OCI-LY7 (cell line): Measurements from ENCODE around the gene CCDC187. TPM values are rescaled to one million over a fixed set of nuclear protein-coding genes. Genes with fewer than 3 reads are reported as not detected.

Experiments
- BruUV-seq: library from RNA; stranded (reverse); fragments of 400-500 nt; replicated peaks from 2 replicates; lab custom pipeline; 2021; lab: Mats Ljungman, UMichigan
- CTCF ChIA-PET: fragments of 300-600 bp; sonication (Branson Sonifier 250); formaldehyde crosslinking; loops from one replicate; lab custom pipeline; 2022; ENCODE audit warnings: antibody characterized with exemption; ENCODE audit not compliant: unreplicated experiment; lab: Charles Lee
- POLR2A ChIA-PET: fragments of 300-600 bp; sonication (Branson Sonifier 250); formaldehyde crosslinking; loops from one replicate; lab custom pipeline; 2022; ENCODE audit warnings: antibody characterized with exemption; lab: Charles Lee
- DNase-seq: peaks from one replicate; pipeline ENCODE4 v3.0.0-alpha.2; 2015; ENCODE audit warnings: low spot score
- H2AFZ ChIP-seq: fragments of 200-600 bp; sonication (generic), shearing (Covaris generic); 2 replicates; pipeline ENCODE4 v1.6.1; 2014; ENCODE audit warnings: mild to moderate bottlenecking, antibody characterized with exemption, low read length, moderate library complexity
- H3K27ac ChIP-seq: fragments of 200-600 bp; sonication (generic); 2 replicates; pipeline ENCODE4 v1.5.1; 2014; ENCODE audit warnings: mixed run types, low read depth, mild to moderate bottlenecking, moderate library complexity, low read length, inconsistent platforms; ENCODE audit not compliant: poor library complexity, severe bottlenecking
- H3K36me3 ChIP-seq: fragments of 200-600 bp; sonication (generic); 2 replicates; pipeline ENCODE4 v1.6.1; 2014; ENCODE audit warnings: mild to moderate bottlenecking, antibody characterized with exemption, low read length, moderate library complexity, mixed read lengths; ENCODE audit not compliant: insufficient read depth
- H3K4me1 ChIP-seq: fragments of 200-600 bp; sonication (generic); 2 replicates; pipeline ENCODE4 v1.5.1; 2014; ENCODE audit warnings: mild to moderate bottlenecking, low read length; ENCODE audit not compliant: insufficient read depth, poor library complexity, severe bottlenecking
- H3K4me2 ChIP-seq: fragments of 200-600 bp; sonication (generic); 2 replicates; pipeline ENCODE4 v1.6.1; 2014; ENCODE audit warnings: mild to moderate bottlenecking, low read length
- H3K4me3 ChIP-seq: fragments of 200-600 bp; sonication (generic); 2 replicates; pipeline ENCODE4 v1.5.1; 2014; ENCODE audit warnings: mild to moderate bottlenecking, low read depth, low read length; ENCODE audit not compliant: poor library complexity, severe bottlenecking
- H3K79me2 ChIP-seq: fragments of 200-600 bp; sonication (generic); 2 replicates; pipeline ENCODE4 v1.6.1; 2016; ENCODE audit warnings: low read depth, mild to moderate bottlenecking, low read length, moderate library complexity, mixed read lengths; ENCODE audit not compliant: insufficient read depth
- H3K9me2 ChIP-seq: fragments of 200-600 bp; sonication (generic); 2 replicates; pipeline ENCODE4 v1.6.1; 2016; ENCODE audit warnings: mild to moderate bottlenecking, low read length, mixed read lengths; ENCODE audit not compliant: insufficient read depth
- H3K9me3 ChIP-seq: fragments of 200-600 bp; sonication (generic); 2 replicates; pipeline ENCODE4 v1.6.1; 2014; ENCODE audit warnings: mild to moderate bottlenecking, mixed run types, low read length, mixed read lengths
- H4K20me1 ChIP-seq: fragments of 200-600 bp; sonication (generic); 2 replicates; pipeline ENCODE4 v1.6.1; 2014; ENCODE audit warnings: mild to moderate bottlenecking, antibody characterized with exemption, low read length, moderate library complexity, mixed read lengths; ENCODE audit not compliant: insufficient read depth
- CTCF ChIP-seq: fragments of 200-600 bp; sonication (generic); conservative IDR thresholded peaks from 2 replicates; pipeline ENCODE4 v1.5.1; 2014; ENCODE audit warnings: mild to moderate bottlenecking, antibody characterized with exemption, low read length, moderate library complexity, mixed read lengths
- EZH2phosphoT487 ChIP-seq: fragments of 200-600 bp; sonication (generic); IDR thresholded peaks from 2 replicates; pipeline ENCODE4 v1.6.1; 2018; ENCODE audit warnings: low read depth, borderline replicate concordance, mild to moderate bottlenecking, mixed run types, antibody characterized with exemption, low read length, moderate library complexity, mixed read lengths
- intact Hi-C: fragments of 100-400 bp; cut with micrococcal nuclease; formaldehyde crosslinking; loops from one replicate; pipeline ENCODE4 v1.10.0; 2022; ENCODE audit not compliant: unreplicated experiment
- total RNA-seq, 2 experiments: library from RNA; depleted of rRNA in 1 of 2; stranded (reverse); fragments of >200 nt in 1 of 2; shearing (Covaris generic) in 1 of 2; gene quantifications; 2 replicates each; pipeline ENCODE4 v1.2.3, GENCODE V29; 2014 to 2022

CCDC187 gene
- total RNA-seq, 2 experiments from 2014 or later: not detected

GRCh38 chr9:136209786-136210185 is 94.1 kb downstream of the CCDC187 start:
- Histone ChIP-seq H3K4me1 (peaks cover 14% of the 10 kb centered on the region), H3K9me2 (no peaks in the 10 kb centered on the region), H3K4me3 (no peak overlapping the region), H3K36me3 (peaks cover 75% of the 10 kb centered on the region), H3K27ac (no peak overlapping the region), H2AFZ (no peak overlapping the region), H3K79me2 (no peaks in the 10 kb centered on the region), H3K9me3 (no peaks in the 10 kb centered on the region), H4K20me1 (peaks cover 4% of the 10 kb centered on the region; the same call in 1 of the 2 replicates), H3K4me2 (no peak overlapping the region)
- BruUV-seq: no TSS peak
- TF ChIP-seq CTCF: no peak
- no peak for TF ChIP-seq EZH2phosphoT487
- DNase-seq: no peak
- ChIA-PET POLR2A (no interaction called here), CTCF (no interaction called here)
- intact Hi-C loops: no loop called here

GRCh38 chr9:136209232-136209631 is 94.7 kb downstream of the CCDC187 start:
- BruUV-seq: no TSS peak
- POLR2A ChIA-PET: no interaction called here
- peaks cover 4% of the 10 kb centered on the region; the same call in 1 of the 2 replicates for H4K20me1 ChIP-seq

More at GRCh38 chr9:136209232-136209631, 94.7 kb downstream of the CCDC187 start:
- TF ChIP-seq CTCF (no peak), EZH2phosphoT487 (no peak)
- no peaks in the 10 kb centered on the region for H3K9me3 ChIP-seq
- no peak overlapping the region for H3K4me2 ChIP-seq
- H3K36me3 ChIP-seq: peaks cover 69% of the 10 kb centered on the region
- no peak overlapping the region for H2AFZ ChIP-seq
- intact Hi-C loops: no loop called here
- H3K4me3 ChIP-seq: no peak overlapping the region
- no peaks in the 10 kb centered on the region for H3K9me2 ChIP-seq
- CTCF ChIA-PET: no interaction called here
- no peaks in the 10 kb centered on the region for H3K79me2 ChIP-seq
- peaks cover 14% of the 10 kb centered on the region for H3K4me1 ChIP-seq
- H3K27ac ChIP-seq: no peak overlapping the region
- no peak for DNase-seq
